Body of pancreas (tissue), 4 donors: ENCODE results near the gene IFFO2.

Source experiments
- CTCF ChIP-seq, 7 experiments: fragments of 450-650 bp in 4 of 7; fragments of 200-600 bp in 3 of 7; sonication (generic) in 3 of 7; IDR thresholded peaks; one replicate each; pipeline ENCODE4 v1.5.1; 2016 to 2019; ENCODE audit warnings: antibody characterized with exemption in 7 of 7
- POLR2A ChIP-seq, 3 donors: fragments of 450-650 bp; IDR thresholded peaks; one replicate each; pipeline ENCODE4 v1.6.1; 2016; ENCODE audit warnings: antibody characterized with exemption in 3 of 3, mild to moderate bottlenecking in 2 of 3

GRCh38 chr1:18902523-18903290 lies 53.8 kb downstream of the IFFO2 start, which contains the start of gene ALDH4A1:
- peak in 1 of 7 experiments; percentile 5 for TF ChIP-seq CTCF (IDR thresholded peaks at IDR 0.05)
- peak in 2 of 3 donors; percentile 58 to 62 for TF ChIP-seq POLR2A (IDR thresholded peaks at IDR 0.05)
